ENCODE results near the gene GUCD1. TPM values are rescaled to one million over a fixed set of nuclear protein-coding genes. Genes with fewer than 3 reads are reported as not detected.
A peak's percentile ranks its signal among the peaks of the same experiment; 100 is the strongest.

Gene GUCD1
- total and polyA plus RNA-seq, 2 of the 13 experiments (the other 11 are each of a cell fraction or from before 2014, with no cell fraction given): 128 to 245 TPM

- TF ChIP-seq SOX5 (CRISPR knock-in tag; IDR thresholded peaks at IDR 0.05; ENCODE audit: borderline replicate concordance): peak; percentile 99
- peak; percentile 65; the same call in 1 of the 2 replicates for TF ChIP-seq ETV5 (CRISPR knock-in tag; IDR thresholded peaks at IDR 0.05; ENCODE audit: borderline replicate concordance)
- peak; percentile 80 for TF ChIP-seq ZBTB7B (CRISPR knock-in tag; IDR thresholded peaks at IDR 0.05)
- TF ChIP-seq HDAC6 (IDR thresholded peaks at IDR 0.05; ENCODE audit: low read depth, low read length): no peak
- no peak for TF ChIP-seq ZNF891 (CRISPR knock-in tag; IDR thresholded peaks at IDR 0.05)
- TF ChIP-seq, protein P1, sequence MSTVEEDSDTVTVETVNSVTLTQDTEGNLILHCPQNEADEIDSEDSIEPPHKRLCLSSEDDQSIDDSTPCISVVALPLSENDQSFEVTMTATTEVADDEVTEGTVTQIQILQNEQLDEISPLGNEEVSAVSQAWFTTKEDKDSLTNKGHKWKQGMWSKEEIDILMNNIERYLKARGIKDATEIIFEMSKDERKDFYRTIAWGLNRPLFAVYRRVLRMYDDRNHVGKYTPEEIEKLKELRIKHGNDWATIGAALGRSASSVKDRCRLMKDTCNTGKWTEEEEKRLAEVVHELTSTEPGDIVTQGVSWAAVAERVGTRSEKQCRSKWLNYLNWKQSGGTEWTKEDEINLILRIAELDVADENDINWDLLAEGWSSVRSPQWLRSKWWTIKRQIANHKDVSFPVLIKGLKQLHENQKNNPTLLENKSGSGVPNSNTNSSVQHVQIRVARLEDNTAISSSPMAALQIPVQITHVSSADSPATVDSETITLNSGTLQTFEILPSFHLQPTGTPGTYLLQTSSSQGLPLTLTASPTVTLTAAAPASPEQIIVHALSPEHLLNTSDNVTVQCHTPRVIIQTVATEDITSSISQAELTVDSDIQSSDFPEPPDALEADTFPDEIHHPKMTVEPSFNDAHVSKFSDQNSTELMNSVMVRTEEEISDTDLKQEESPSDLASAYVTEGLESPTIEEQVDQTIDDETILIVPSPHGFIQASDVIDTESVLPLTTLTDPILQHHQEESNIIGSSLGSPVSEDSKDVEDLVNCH (CRISPR knock-in tag; IDR thresholded peaks at IDR 0.05): no peak
- peak; percentile 26; the same call in 1 of the 2 replicates for TF ChIP-seq CBFB (CRISPR knock-in tag; IDR thresholded peaks at IDR 0.05)
- TF ChIP-seq ZNF879 (CRISPR knock-in tag; IDR thresholded peaks at IDR 0.05): no peak
- no peak for TF ChIP-seq CREBL2 (CRISPR knock-in tag; IDR thresholded peaks at IDR 0.05; ENCODE audit: borderline replicate concordance)
- TF ChIP-seq HNRNPK (IDR thresholded peaks at IDR 0.05; ENCODE audit: low read depth, low read length, poor library complexity, severe bottlenecking): no peak
- no peak for TF ChIP-seq FOXC1 (CRISPR knock-in tag; IDR thresholded peaks at IDR 0.05; ENCODE audit: borderline replicate concordance)
- TF ChIP-seq MBNL3 (CRISPR knock-in tag; conservative IDR thresholded peaks at IDR 0.05): no peak
- no peak for TF ChIP-seq CHD2 (IDR thresholded peaks at IDR 0.05; ENCODE audit: low read depth, low read length)
- TF ChIP-seq, protein P2, sequence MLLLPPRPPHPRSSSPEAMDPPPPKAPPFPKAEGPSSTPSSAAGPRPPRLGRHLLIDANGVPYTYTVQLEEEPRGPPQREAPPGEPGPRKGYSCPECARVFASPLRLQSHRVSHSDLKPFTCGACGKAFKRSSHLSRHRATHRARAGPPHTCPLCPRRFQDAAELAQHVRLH (CRISPR knock-in tag; IDR thresholded peaks at IDR 0.05; ENCODE audit: borderline replicate concordance, low read depth): peak; percentile 63; the same call in 1 of the 2 replicates
- TF ChIP-seq ZBTB43 (CRISPR knock-in tag; conservative IDR thresholded peaks at IDR 0.05): 0 out of 2 replicates have a peak, but pooled peaks have one; percentile 30
- TF ChIP-seq, protein P3, sequence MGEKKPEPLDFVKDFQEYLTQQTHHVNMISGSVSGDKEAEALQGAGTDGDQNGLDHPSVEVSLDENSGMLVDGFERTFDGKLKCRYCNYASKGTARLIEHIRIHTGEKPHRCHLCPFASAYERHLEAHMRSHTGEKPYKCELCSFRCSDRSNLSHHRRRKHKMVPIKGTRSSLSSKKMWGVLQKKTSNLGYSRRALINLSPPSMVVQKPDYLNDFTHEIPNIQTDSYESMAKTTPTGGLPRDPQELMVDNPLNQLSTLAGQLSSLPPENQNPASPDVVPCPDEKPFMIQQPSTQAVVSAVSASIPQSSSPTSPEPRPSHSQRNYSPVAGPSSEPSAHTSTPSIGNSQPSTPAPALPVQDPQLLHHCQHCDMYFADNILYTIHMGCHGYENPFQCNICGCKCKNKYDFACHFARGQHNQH (CRISPR knock-in tag; IDR thresholded peaks at IDR 0.05): no peak; the same call in 1 of the 2 replicates
- no peak for TF ChIP-seq CSRNP2 (CRISPR knock-in tag; conservative IDR thresholded peaks at IDR 0.05; ENCODE audit: low read depth)
- no peak for TF ChIP-seq HOXA9 (CRISPR knock-in tag; IDR thresholded peaks at IDR 0.05; ENCODE audit: borderline replicate concordance)
- TF ChIP-seq ZSCAN9 (CRISPR knock-in tag; IDR thresholded peaks at IDR 0.05; ENCODE audit: borderline replicate concordance): 0 out of 2 replicates have a peak, but pooled peaks have one; percentile 28
- no peak for TF ChIP-seq ZNF367 (CRISPR knock-in tag; IDR thresholded peaks at IDR 0.05; ENCODE audit: borderline replicate concordance)
Measured at GRCh38 chr22:24504956-24505736, 49.8 kb downstream of the GUCD1 start (continued).
